ENCODE data around the gene CLEC16A.
A peak's percentile ranks its signal among the peaks of the same experiment; 100 is the strongest.

Gene CLEC16A

GRCh38 chr16:11111856-11112634 is 167.7 kb downstream of the CLEC16A start:
- no peak for DNase-seq
- in situ Hi-C loops (cut with MboI; ENCODE audit: low pct_unique_long_range_greater_than_20kb, low sequenced_read_pairs), result no loop called here

GRCh38 chr16:11112723-11113348 is 168.5 kb downstream of the CLEC16A start:
- DNase-seq, result no peak
- in situ Hi-C loops (cut with MboI; ENCODE audit: low pct_unique_long_range_greater_than_20kb, low sequenced_read_pairs), result no loop called here

GRCh38 chr16:11114366-11115164 is 170.2 kb downstream of the CLEC16A start:
- in situ Hi-C loops (cut with MboI; ENCODE audit: low pct_unique_long_range_greater_than_20kb, low sequenced_read_pairs), result no loop called here
- peak; percentile 76 for DNase-seq

GRCh38 chr16:11117576-11118211 is 173.3 kb downstream of the CLEC16A start:
- DNase-seq, result no peak
- in situ Hi-C loops (cut with MboI; ENCODE audit: low pct_unique_long_range_greater_than_20kb, low sequenced_read_pairs), result no loop called here

GRCh38 chr16:11118479-11118878 is 174.1 kb downstream of the CLEC16A start:
- no peak for DNase-seq
- in situ Hi-C loops (cut with MboI; ENCODE audit: low pct_unique_long_range_greater_than_20kb, low sequenced_read_pairs), result no loop called here

- DNase-seq, result no peak
- in situ Hi-C loops (cut with MboI; ENCODE audit: low pct_unique_long_range_greater_than_20kb, low sequenced_read_pairs), result no loop called here
Observed at GRCh38 chr16:11121083-11121608, 176.8 kb downstream of the CLEC16A start.

- in situ Hi-C loops (cut with MboI; ENCODE audit: low pct_unique_long_range_greater_than_20kb, low sequenced_read_pairs), result no loop called here
- no peak for DNase-seq
Observed at GRCh38 chr16:11121914-11122692, 177.7 kb downstream of the CLEC16A start.

GRCh38 chr16:11123666-11124065 is 179.3 kb downstream of the CLEC16A start:
- no peak for DNase-seq
- in situ Hi-C loops (cut with MboI; ENCODE audit: low pct_unique_long_range_greater_than_20kb, low sequenced_read_pairs), result no loop called here

GRCh38 chr16:11125936-11126335 is 181.6 kb downstream of the CLEC16A start:
- in situ Hi-C loops (cut with MboI; ENCODE audit: low pct_unique_long_range_greater_than_20kb, low sequenced_read_pairs), result no loop called here
- no peak for DNase-seq

- in situ Hi-C loops (cut with MboI; ENCODE audit: low pct_unique_long_range_greater_than_20kb, low sequenced_read_pairs), result no loop called here
- DNase-seq, result no peak
Observed at GRCh38 chr16:11126399-11127054, 182.2 kb downstream of the CLEC16A start.

- in situ Hi-C loops (cut with MboI; ENCODE audit: low pct_unique_long_range_greater_than_20kb, low sequenced_read_pairs), result no loop called here
- DNase-seq, result no peak
Observed at GRCh38 chr16:11127610-11128195, 183.3 kb downstream of the CLEC16A start.

GRCh38 chr16:11128211-11129141 is 184.1 kb downstream of the CLEC16A start:
- in situ Hi-C loops (cut with MboI; ENCODE audit: low pct_unique_long_range_greater_than_20kb, low sequenced_read_pairs), result no loop called here
- peak; percentile 58 for DNase-seq

- peak; percentile 58 for DNase-seq
Observed at GRCh38 chr16:11129378-11129781, 185.0 kb downstream of the CLEC16A start.

GRCh38 chr16:11130978-11131665 is 186.8 kb downstream of the CLEC16A start:
- in situ Hi-C loops (cut with MboI; ENCODE audit: low pct_unique_long_range_greater_than_20kb, low sequenced_read_pairs), result no loop called here
- no peak for DNase-seq

More at GRCh38 chr16:11129378-11129781, 185.0 kb downstream of the CLEC16A start:
- in situ Hi-C loops (cut with MboI; ENCODE audit: low pct_unique_long_range_greater_than_20kb, low sequenced_read_pairs), result no loop called here

- in situ Hi-C loops (cut with MboI; ENCODE audit: low pct_unique_long_range_greater_than_20kb, low sequenced_read_pairs), result no loop called here
- DNase-seq, result no peak
Observed at GRCh38 chr16:11131706-11132105, 187.3 kb downstream of the CLEC16A start.

GRCh38 chr16:11133344-11133943 is 189.1 kb downstream of the CLEC16A start:
- in situ Hi-C loops (cut with MboI; ENCODE audit: low pct_unique_long_range_greater_than_20kb, low sequenced_read_pairs), result no loop called here
- no peak for DNase-seq

Data from KBM-7 (cell line).